ENCODE measurements around the gene FILIP1L.
A peak's percentile ranks its signal among the peaks of the same experiment; 100 is the strongest.

The FILIP1L gene

GRCh38 chr3:99885851-99886250 lies 228.4 kb downstream of the FILIP1L start:
- DNase-seq (ENCODE audit: low read depth): no peak

DNA sequence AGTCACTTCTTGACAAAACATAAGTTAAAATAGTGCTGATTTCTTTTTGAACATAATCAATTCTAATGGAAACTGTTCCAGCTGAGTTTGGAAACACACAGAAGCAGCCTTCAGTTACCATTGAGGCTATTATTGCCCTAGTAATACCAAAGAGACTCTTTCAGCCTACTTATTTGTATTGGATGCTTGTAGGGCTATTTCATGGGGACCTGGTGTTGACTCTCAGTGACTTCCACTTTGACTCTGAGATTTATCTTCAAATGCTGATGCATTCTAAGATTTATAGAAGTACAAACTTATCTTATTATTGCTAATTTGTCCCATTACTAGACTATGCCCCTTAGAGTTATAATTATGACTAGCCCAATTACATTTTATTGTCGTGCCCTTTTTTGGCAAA lies 229.2 kb downstream of the FILIP1L start:
- no peak for DNase-seq (ENCODE audit: low read depth)

DNA sequence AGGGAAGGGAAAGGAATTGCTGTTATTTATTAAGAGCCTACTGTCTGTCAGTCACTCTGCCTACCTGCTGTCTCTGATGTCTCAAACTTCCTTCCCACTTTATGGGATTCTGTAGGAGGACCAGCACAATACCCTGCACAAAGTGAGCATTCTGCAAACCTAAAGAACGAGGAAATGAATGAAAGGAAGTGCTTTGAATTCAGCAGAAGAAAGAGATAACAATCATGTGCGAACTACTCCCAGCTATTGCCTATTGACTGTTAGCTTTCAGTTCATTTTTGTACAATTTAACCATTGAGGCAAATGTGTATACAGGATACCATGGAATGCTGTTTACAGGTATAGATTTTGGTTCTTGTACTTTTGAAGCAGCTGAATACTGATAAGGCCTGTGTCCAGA lies 229.8 kb downstream of the FILIP1L start:
- DNase-seq (ENCODE audit: low read depth): no peak

GRCh38 chr3:99883693-99884092 lies 230.6 kb downstream of the FILIP1L start:
- DNase-seq (ENCODE audit: low read depth): no peak

GRCh38 chr3:99883138-99883461 lies 231.2 kb downstream of the FILIP1L start:
- DNase-seq (ENCODE audit: low read depth): no peak

DNA sequence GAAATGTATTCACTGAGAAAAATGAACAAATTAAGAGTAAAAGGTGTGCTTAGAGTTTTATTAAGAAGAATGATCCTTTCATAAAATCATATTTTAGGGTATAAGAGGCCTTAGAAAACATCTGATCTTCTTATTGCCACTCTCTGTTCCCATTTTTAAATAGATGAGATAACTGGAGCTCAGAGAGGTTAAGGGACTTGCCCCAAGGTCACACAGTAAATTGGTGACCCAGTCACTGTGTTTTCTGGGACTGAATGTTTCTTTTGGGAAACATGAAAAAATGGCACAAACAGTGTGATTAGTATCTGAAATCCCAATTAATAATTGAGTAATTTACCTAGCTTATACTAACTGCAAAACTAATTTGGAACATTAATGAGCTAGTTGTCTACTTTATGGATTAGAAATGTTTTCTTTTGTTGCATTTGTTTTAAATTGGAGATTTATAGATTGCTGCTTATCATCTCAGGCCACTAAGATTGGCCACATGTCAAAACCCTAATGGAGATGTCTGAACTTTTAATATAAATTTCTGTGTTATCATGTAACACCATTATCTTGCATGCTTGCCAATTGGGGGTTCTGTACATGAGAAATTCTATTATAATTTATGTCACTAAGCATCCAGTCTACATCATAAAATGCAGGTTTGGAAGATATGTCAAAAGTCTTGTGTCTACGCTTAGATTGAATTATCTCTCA lies 231.7 kb downstream of the FILIP1L start:
- no peak for DNase-seq (ENCODE audit: low read depth)

DNA sequence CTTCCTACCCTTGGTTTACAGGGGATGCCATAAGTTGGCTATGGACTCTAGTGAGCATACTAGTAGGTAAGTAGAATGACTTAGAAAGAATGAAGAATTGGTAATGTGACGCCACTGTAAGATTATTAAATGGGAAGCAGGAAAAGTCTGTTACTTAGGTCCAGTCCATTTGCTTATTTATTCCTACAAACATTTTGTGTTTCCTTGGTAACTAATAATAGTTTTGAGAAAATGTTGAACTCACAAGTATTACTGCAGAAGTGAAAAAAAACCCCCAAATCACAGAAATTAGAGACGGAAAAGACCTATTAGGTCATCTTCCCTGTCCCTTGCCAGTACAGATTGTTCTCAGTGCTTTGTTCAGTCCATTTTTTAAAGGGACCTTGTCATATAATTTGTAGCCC lies 233.2 kb downstream of the FILIP1L start:
- DNase-seq (ENCODE audit: low read depth): no peak

GRCh38 chr3:99879275-99879674 lies 235.0 kb downstream of the FILIP1L start:
- no peak for DNase-seq (ENCODE audit: low read depth)

GRCh38 chr3:99878005-99878404 lies 236.3 kb downstream of the FILIP1L start:
- DNase-seq (ENCODE audit: low read depth): peak; percentile 67

DNA sequence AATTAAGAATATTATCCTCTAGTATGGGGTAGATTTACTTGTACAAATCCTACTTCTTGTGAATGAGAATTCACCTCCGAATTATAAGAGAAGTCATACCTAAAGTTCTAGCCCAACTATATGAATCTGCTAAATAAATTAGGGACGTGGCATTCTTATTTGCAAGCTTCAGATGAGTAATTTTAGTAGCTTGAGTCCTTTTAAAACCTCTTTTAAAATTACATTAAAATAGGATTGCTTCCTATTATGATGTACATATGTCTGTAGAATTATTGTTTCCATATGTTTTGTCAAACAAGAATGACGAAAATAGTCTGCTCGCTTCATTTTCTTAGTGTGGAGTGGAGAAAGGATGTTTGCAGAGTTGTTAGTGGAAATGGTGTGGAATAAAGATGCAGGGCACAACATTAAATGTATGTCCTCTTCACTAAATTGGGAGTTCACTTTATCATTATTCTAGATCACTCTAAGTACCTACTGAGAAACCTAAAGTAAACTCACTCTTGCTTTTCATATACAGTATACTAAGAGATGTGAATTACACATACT lies 237.2 kb downstream of the FILIP1L start:
- no peak for DNase-seq (ENCODE audit: low read depth)

- peak; percentile 41 for DNase-seq (ENCODE audit: low read depth)
These were observed 238.1 kb downstream of the FILIP1L start for GRCh38 chr3:99875929-99876841.

- no peak for DNase-seq (ENCODE audit: low read depth)
These were observed 238.7 kb downstream of the FILIP1L start for GRCh38 chr3:99875581-99875928.

GRCh38 chr3:99874237-99875002 lies 239.9 kb downstream of the FILIP1L start:
- DNase-seq (ENCODE audit: low read depth): no peak

- DNase-seq (ENCODE audit: low read depth): no peak
These were observed 240.8 kb downstream of the FILIP1L start for GRCh38 chr3:99873269-99874102.

DNA sequence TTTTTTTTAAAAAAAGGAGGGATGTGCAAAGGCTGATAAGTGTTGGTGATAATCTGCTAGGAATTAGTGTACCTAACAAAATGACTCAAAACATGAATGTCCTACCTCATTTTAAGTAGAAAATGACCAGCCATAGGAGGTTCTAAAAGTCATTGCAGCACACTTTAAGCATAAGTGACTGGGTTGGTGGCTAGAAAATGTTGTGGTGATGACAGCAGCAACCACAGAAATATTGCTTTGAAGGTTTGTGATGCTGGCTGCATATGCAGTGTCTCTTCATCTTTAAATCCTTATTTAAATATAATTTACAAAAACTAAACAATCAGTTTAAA lies 241.4 kb downstream of the FILIP1L start:
- DNase-seq (ENCODE audit: low read depth): no peak

DNA sequence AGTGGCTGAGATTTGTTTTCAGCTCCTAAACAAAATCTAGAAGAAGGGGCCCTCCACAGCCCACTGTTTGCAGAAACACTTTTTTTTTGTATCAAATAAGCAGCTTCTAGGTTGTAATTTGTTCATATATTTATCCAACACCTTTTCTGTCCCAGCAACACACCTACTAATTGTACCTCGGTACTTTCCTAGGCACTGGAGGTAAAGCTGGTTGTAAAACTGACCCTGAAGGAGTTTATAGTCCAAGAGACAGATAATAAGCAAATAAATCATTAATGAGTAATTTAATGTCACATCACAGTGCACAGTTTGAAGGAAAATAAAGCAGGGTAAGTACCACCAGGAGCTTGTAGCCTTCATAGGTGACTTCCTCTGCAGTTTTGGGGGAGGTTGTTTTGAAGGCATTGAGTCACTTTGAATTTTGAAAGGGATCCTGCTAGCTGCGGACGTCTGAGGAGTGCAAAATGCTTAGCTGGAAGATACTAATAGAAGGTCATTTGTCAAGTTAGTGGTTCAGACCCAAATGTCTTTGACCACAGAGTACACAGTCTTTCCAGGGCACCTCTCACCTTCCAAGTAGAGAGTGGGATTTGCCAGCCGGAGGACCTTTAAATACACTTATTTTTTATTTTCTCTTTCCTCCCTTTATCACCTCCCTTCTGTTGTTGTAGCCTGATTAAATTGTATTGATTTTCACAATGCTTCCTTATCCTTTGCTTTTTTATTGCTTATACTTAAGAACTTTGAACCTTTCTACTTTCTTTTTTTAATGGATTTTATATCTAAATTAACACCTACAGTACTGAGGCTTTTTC lies 242.9 kb downstream of the FILIP1L start:
- DNase-seq (ENCODE audit: low read depth): no peak

DNA sequence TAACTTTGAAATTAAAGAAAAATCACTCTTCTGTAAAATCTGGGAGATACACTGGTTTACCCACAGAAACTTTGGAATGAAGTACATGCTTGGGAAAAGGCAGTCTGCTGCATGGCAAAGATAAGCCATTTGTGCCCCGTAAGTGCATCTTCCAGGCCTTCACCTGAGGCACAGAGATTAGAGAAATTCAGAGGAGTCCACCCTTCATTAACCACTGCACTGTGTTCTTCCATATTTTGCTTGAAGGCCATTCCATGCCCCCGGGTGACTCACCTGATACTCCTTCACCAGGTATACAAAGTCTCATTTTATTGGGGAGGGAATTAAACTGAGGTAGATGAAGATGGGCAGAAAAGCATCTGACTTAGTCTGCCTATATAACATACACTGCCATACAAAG lies 243.6 kb downstream of the FILIP1L start:
- DNase-seq (ENCODE audit: low read depth): no peak

- no peak for DNase-seq (ENCODE audit: low read depth)
These were observed 244.7 kb downstream of the FILIP1L start for GRCh38 chr3:99869621-99870020.

DNA sequence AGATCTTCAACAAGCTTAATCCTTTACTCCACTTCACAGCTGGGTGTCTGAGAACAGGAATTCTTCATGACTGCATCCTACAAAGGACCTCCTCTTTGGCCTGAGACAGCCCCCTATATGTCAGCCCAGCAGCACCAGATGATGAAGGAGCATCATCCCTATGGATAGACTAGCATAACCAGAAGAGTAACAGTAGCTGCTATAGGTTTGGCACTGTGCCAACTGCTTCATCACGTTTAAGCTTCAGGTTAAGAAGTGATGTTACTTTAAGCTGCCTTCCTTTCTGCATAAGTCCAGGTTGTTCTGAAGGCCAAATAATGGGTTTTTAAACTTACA lies 246.0 kb downstream of the FILIP1L start:
- DNase-seq (ENCODE audit: low read depth): no peak

DNA sequence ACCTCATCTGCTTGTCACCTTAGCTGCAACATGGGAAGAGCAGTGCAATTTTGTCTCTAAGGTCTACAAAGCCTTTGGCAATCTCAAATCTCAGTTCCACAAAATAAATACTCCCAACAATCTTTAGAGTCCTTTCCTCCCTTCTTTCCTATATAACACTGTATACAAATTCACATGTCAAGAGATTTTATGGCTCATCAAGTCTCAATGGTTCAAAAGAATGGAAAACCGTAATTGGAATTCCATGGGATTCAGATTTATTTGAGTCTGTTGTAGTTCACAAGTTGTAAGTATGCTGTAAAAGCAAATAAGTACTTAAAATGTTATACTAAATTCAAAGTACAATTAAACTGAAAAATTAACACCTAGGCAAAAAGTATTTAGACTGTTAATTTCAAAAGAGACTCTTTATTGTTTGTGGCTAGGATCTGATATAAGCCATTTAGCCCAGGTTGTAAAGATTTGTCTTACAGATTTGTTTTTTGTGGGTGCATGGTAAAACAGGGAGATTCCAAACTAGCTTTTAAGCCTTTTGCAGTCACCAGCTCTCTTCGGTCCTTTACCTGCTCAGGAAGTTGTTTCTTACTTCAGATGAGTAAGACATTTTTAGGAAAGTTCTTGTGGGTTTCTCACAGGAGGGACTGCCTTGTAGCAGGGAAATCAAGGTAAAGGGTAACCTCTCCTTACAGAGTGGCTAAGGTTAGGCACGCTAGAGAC lies 246.5 kb downstream of the FILIP1L start:
- no peak for DNase-seq (ENCODE audit: low read depth)

All from stromal cell of bone marrow (primary cell).